Measurements from ENCODE around the gene LALBA.
"Not testable (repeated sequence)": the region's sequence is repeated elsewhere in the genome, so short reads cannot be mapped to it uniquely, and the experiment has no call there.

GRCh38 chr12:48547012-48547411 lies 22.8 kb downstream of the LALBA start:
- not testable (repeated sequence) for TF ChIP-seq KAT7 (CRISPR knock-in tag; IDR thresholded peaks at IDR 0.05; ENCODE audit: borderline replicate concordance); SMC3 (conservative IDR thresholded peaks at IDR 0.05; ENCODE audit: insufficient read depth, low read depth, low read length); ZNF140 (CRISPR knock-in tag; IDR thresholded peaks at IDR 0.05); ARNT (IDR thresholded peaks at IDR 0.05); ETV6 (IDR thresholded peaks at IDR 0.05; ENCODE audit: borderline replicate concordance in 1 of 2, low read depth in 2 of 2, low read length in 1 of 2); ETV6 (CRISPR knock-in tag; IDR thresholded peaks at IDR 0.05; ENCODE audit: borderline replicate concordance)
- TF ChIP-seq, protein P1, sequence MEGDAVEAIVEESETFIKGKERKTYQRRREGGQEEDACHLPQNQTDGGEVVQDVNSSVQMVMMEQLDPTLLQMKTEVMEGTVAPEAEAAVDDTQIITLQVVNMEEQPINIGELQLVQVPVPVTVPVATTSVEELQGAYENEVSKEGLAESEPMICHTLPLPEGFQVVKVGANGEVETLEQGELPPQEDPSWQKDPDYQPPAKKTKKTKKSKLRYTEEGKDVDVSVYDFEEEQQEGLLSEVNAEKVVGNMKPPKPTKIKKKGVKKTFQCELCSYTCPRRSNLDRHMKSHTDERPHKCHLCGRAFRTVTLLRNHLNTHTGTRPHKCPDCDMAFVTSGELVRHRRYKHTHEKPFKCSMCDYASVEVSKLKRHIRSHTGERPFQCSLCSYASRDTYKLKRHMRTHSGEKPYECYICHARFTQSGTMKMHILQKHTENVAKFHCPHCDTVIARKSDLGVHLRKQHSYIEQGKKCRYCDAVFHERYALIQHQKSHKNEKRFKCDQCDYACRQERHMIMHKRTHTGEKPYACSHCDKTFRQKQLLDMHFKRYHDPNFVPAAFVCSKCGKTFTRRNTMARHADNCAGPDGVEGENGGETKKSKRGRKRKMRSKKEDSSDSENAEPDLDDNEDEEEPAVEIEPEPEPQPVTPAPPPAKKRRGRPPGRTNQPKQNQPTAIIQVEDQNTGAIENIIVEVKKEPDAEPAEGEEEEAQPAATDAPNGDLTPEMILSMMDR (IDR thresholded peaks at IDR 0.05 in 2 of 3, conservative IDR thresholded peaks at IDR 0.05 in 1 of 3; ENCODE audit: insufficient read depth in 2 of 3, low read depth in 1 of 3, low read length in 3 of 3): not testable (repeated sequence)
